H1 (cell line): ENCODE measurements around the gene AFF1. TPM values are rescaled to one million over a fixed set of nuclear protein-coding genes. Genes with fewer than 3 reads are reported as not detected.

Source experiments
- CTCF ChIA-PET: fragments of 300-600 bp; sonication (Branson Sonifier 250); formaldehyde crosslinking; loops from one replicate; lab custom pipeline; 2021; ENCODE audit not compliant: partially characterized antibody; lab: Charles Lee
- POLR2A ChIA-PET: fragments of 300-600 bp; sonication (Branson Sonifier 250); formaldehyde crosslinking; loops from one replicate; lab custom pipeline; 2021; ENCODE audit warnings: inconsistent platforms; ENCODE audit not compliant: partially characterized antibody; lab: Charles Lee
- DNase-seq, 2 experiments: peaks; one replicate each; pipeline versions ENCODE4 v3.0.0 to v3.0.0-alpha.2; 2010 to 2022; ENCODE audit warnings: low spot score in 2 of 2, low read depth in 1 of 2, mixed read lengths in 1 of 2
- FAIRE-seq: peaks from 2 replicates; lab custom pipeline; 2011; peaks lifted over from hg19 to GRCh38; lab: Jason Lieb, UNC
- H2AFZ ChIP-seq: 2 replicates; pipeline ENCODE4 v1.8.1; 2012; ENCODE audit warnings: low read length, inconsistent platforms
- H2AK5ac ChIP-seq: 2 replicates; pipeline ENCODE4 v1.6.1; 2013; ENCODE audit warnings: low read depth, low read length
- H2BK120ac ChIP-seq: replicated peaks from 2 replicates; pipeline ENCODE3; 2013; ENCODE audit warnings: low read depth, low read length, inconsistent platforms
- H2BK12ac ChIP-seq: 2 replicates; pipeline ENCODE4 v1.6.1; 2013; ENCODE audit warnings: low read depth, low read length
- H2BK15ac ChIP-seq: 2 replicates; pipeline ENCODE4 v1.6.1; 2013; ENCODE audit warnings: low read length
- H2BK20ac ChIP-seq: 2 replicates; pipeline ENCODE4 v1.6.1; 2013; ENCODE audit warnings: low read length
- H2BK5ac ChIP-seq: 2 replicates; pipeline ENCODE4 v1.6.1; 2013; ENCODE audit warnings: low read depth, low read length
- H3K14ac ChIP-seq: 2 replicates; pipeline ENCODE4 v1.6.1; 2013; ENCODE audit warnings: inconsistent platforms; ENCODE audit not compliant: insufficient read length
- H3K18ac ChIP-seq: 2 replicates; pipeline ENCODE4 v1.6.1; 2013; ENCODE audit warnings: low read length; ENCODE audit errors: extremely low read depth
- H3K23ac ChIP-seq: 2 replicates; pipeline ENCODE4 v1.6.1; 2013; ENCODE audit warnings: inconsistent platforms; ENCODE audit not compliant: insufficient read length
- H3K23me2 ChIP-seq: 2 replicates; pipeline ENCODE4 v1.6.1; 2013; ENCODE audit warnings: low read depth, low read length
- H3K27ac ChIP-seq: 2 replicates; pipeline ENCODE4 v1.6.1; 2011; ENCODE audit warnings: low read depth, low read length, inconsistent platforms
- H3K27me3 ChIP-seq, 4 experiments: replicated peaks in 1 of 4; 1 replicate in 1 of 4; 2 replicates in 3 of 4; pipeline versions ENCODE4 v1.6.1 to v1.8.1; 2011 to 2013; ENCODE audit warnings: low read length in 3 of 4, mild to moderate bottlenecking in 3 of 4, inconsistent platforms in 2 of 4, mixed read lengths in 2 of 4, moderate library complexity in 1 of 4; ENCODE audit not compliant: control insufficient read depth in 3 of 4, insufficient read depth in 3 of 4; ENCODE audit errors: extremely low read depth in 1 of 4
- H3K36me3 ChIP-seq, 4 experiments: 2 replicates each; pipeline versions ENCODE4 v1.6.1 to v1.8.1; 2011 to 2013; ENCODE audit warnings: mild to moderate bottlenecking in 4 of 4, low read length in 3 of 4, moderate library complexity in 2 of 4, control low read depth in 1 of 4, inconsistent platforms in 1 of 4; ENCODE audit not compliant: insufficient read depth in 4 of 4, control insufficient read depth in 2 of 4
- H3K4ac ChIP-seq: replicated peaks from 2 replicates; pipeline ENCODE3; 2013; ENCODE audit warnings: low read length, low read depth, mixed read lengths, inconsistent platforms; ENCODE audit not compliant: insufficient read length
- H3K4me1 ChIP-seq, 4 experiments: replicated peaks in 1 of 4; 1 replicate in 1 of 4; 2 replicates in 3 of 4; pipeline versions ENCODE4 v1.6.1 to v1.8.1; 2011 to 2013; ENCODE audit warnings: low read length in 3 of 4, inconsistent platforms in 2 of 4, mixed read lengths in 1 of 4; ENCODE audit not compliant: insufficient read depth in 4 of 4, control insufficient read depth in 3 of 4
- H3K4me2 ChIP-seq, 2 experiments: 2 replicates each; pipeline versions ENCODE4 v1.6.1 to v1.8.1; 2011 to 2013; ENCODE audit warnings: low read depth in 2 of 2, low read length in 2 of 2, control low read depth in 1 of 2, inconsistent platforms in 1 of 2, mild to moderate bottlenecking in 1 of 2; ENCODE audit not compliant: insufficient read depth in 1 of 2
- H3K4me3 ChIP-seq, 4 experiments: fragments of 200-600, 300-600 bp in 1 of 4; sonication (generic), shearing (Covaris generic), sonication (Bioruptor Twin) in 1 of 4; 2 replicates each; pipeline versions ENCODE4 v1.5.1 to v1.8.1; 2011 to 2016; ENCODE audit warnings: low read length in 4 of 4, low read depth in 3 of 4, control low read depth in 2 of 4, inconsistent platforms in 2 of 4, mild to moderate bottlenecking in 2 of 4, mixed read lengths in 1 of 4, moderate library complexity in 1 of 4; ENCODE audit not compliant: insufficient read depth in 2 of 4; ENCODE audit errors: extremely low read depth in 1 of 4
- H3K56ac ChIP-seq: replicated peaks from 2 replicates; pipeline ENCODE3; 2013; ENCODE audit warnings: low read depth, mild to moderate bottlenecking, mixed read lengths, low read length, inconsistent platforms; ENCODE audit not compliant: insufficient read length
- H3K79me1 ChIP-seq: 2 replicates; pipeline ENCODE4 v1.6.1; 2013; ENCODE audit warnings: low read depth, low read length, control low read depth
- H3K79me2 ChIP-seq, 2 experiments: 2 replicates each; pipeline versions ENCODE4 v1.6.1 to v1.8.1; 2012 to 2013; ENCODE audit warnings: low read length in 2 of 2, mild to moderate bottlenecking in 2 of 2, inconsistent platforms in 1 of 2; ENCODE audit not compliant: insufficient read depth in 2 of 2, control insufficient read depth in 1 of 2
- H3K9ac ChIP-seq, 4 experiments: replicated peaks in 1 of 4; 1 replicate in 1 of 4; 2 replicates in 3 of 4; pipeline versions ENCODE4 v1.6.1 to v1.8.1; 2011 to 2013; ENCODE audit warnings: low read depth in 3 of 4, low read length in 3 of 4, control low read depth in 2 of 4, mild to moderate bottlenecking in 2 of 4, moderate library complexity in 2 of 4, inconsistent platforms in 1 of 4; ENCODE audit errors: extremely low read depth in 1 of 4
- H3K9me3 ChIP-seq, 2 experiments: 2 replicates each; pipeline versions ENCODE4 v1.6.1 to v1.8.1; 2012 to 2013; ENCODE audit warnings: mild to moderate bottlenecking in 2 of 2, moderate library complexity in 2 of 2, control low read depth in 1 of 2, inconsistent platforms in 1 of 2, low read depth in 1 of 2, low read length in 1 of 2, mixed read lengths in 1 of 2; ENCODE audit not compliant: insufficient read depth in 2 of 2
- H4K20me1 ChIP-seq, 2 experiments: replicated peaks in 1 of 2; 2 replicates each; pipeline versions ENCODE3 to v1.8.1; 2011 to 2013; ENCODE audit warnings: inconsistent platforms in 2 of 2, low read length in 2 of 2, mild to moderate bottlenecking in 1 of 2; ENCODE audit not compliant: insufficient read depth in 2 of 2, control insufficient read depth in 1 of 2
- H4K5ac ChIP-seq: 2 replicates; pipeline ENCODE4 v1.6.1; 2013; ENCODE audit warnings: low read length, low read depth, mixed read lengths, inconsistent platforms; ENCODE audit not compliant: insufficient read length
- H4K8ac ChIP-seq: 2 replicates; pipeline ENCODE4 v1.8.0; 2013; ENCODE audit warnings: mild to moderate bottlenecking, moderate library complexity, low read length, inconsistent platforms; ENCODE audit not compliant: insufficient read depth; ENCODE audit errors: extremely low read depth
- H4K91ac ChIP-seq: replicated peaks from 2 replicates; pipeline ENCODE3; 2013; ENCODE audit warnings: low read length, mixed read lengths, inconsistent platforms; ENCODE audit not compliant: insufficient read length
- CHD1 ChIP-seq: IDR thresholded peaks from 2 replicates; pipeline ENCODE4 v1.6.1; 2012; ENCODE audit warnings: low read depth, low read length, improper control_type of control experiment
- CTBP2 ChIP-seq: IDR thresholded peaks from 2 replicates; pipeline ENCODE4 v1.7.0; 2011; ENCODE audit warnings: borderline replicate concordance, mild to moderate bottlenecking, moderate library complexity, mixed read lengths, low read length; ENCODE audit not compliant: insufficient read depth, insufficient read length
- FOSL1 ChIP-seq: IDR thresholded peaks from 2 replicates; pipeline ENCODE4 v1.6.1; 2011; ENCODE audit warnings: mild to moderate bottlenecking, low read depth, low read length, moderate library complexity; ENCODE audit not compliant: insufficient read depth
- SP4 ChIP-seq: IDR thresholded peaks from 2 replicates; pipeline ENCODE4 v1.6.1; 2012; ENCODE audit warnings: low read length, inconsistent platforms
- WGBS, 2 experiments: shearing (Covaris generic) in 1 of 2; methylation state at CpG; one replicate each; pipeline versions ENCODE4 v1.1.6 to v1.1.7; 2013 to 2015; ENCODE audit warnings: low lambda C conversion rate in 2 of 2, mixed read lengths in 2 of 2, inconsistent platforms in 1 of 2, low coverage in 1 of 2, missing lambda C conversion rate in 1 of 2; ENCODE audit not compliant: insufficient replicate concordance in 2 of 2, insufficient coverage in 1 of 2, insufficient read length in 1 of 2; ENCODE audit errors: extremely low coverage in 1 of 2, missing lambda C conversion rate in 1 of 2; 5-methylcytosine and 5-hydroxymethylcytosine counted together
- polyA plus RNA-seq, 7 experiments: library from polyadenylated mRNA; depleted of rRNA in 3 of 7; stranded (reverse) in 5 of 7; unstranded in 2 of 7; fragments of >200 nt in 5 of 7; fragments of 200-250 nt in 2 of 7; gene quantifications; 1 replicate in 5 of 7; 2 replicates in 1 of 7; 4 replicates in 1 of 7; pipeline versions ENCODE4 v1.2.1 to v1.2.3, GENCODE V29; 2011 to 2013; ENCODE audit warnings: missing spikeins in 2 of 7, mixed read lengths in 2 of 7
- total RNA-seq: library from RNA; stranded (reverse); fragmentation: NEBNext Ultra II Directional; extraction: Animal tissue kit (Norgen Biotek cat#: 25700); gene quantifications from 2 replicates; pipeline ENCODE4 v1.2.1, GENCODE V29; 2021

The AFF1 gene
- total and polyA plus RNA-seq, 2 of the 8 experiments (the other 6 are each of a cell fraction or from before 2014, with no cell fraction given), result 14.8 to 85.5 TPM

DNA sequence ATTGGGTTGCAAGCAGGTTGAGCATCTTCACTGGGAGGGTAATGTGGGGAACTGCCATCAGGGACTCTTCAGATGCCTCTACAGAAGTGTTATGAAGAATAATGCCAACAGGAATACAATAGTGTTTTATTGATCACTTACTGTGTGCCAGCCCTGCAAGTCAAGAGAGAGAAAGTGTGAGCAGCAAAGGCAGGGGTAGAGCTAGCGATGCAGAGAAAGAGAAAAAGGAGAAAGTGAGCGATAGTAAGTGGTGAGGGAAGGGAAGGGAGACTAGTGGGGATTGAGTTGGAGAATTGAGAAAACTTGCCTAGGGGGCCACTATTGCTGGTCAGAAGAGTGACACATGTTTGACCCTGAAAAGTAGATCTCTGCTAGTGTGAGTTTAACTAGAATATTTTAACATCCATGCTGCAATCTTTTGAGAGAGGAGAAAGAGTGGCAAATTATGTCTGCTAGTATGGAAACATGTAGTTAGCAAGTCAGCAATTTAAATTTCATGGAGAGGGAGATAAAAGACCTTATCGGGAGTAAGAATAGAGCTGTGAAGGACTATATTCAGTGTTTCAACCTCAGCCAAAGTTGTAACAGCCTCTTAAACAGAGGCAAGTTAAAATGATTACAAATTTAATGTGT lies 12.2 kb downstream of the AFF1 start:
- Histone ChIP-seq H3K14ac (no peak overlapping the region), H2BK20ac (peak overlapping the region; percentile 28), H4K91ac (peak overlapping the region; percentile 37), H3K23ac (no peak overlapping the region), H3K79me2 (peaks cover 8 to 59% of the 10 kb centered on the region in 2 experiments), H4K8ac (no peak overlapping the region), H3K18ac (0 out of 2 replicates have a peak overlapping the region, but pooled peaks have one; percentile 3), H2BK5ac (peak overlapping the region; percentile 85; the same call in 1 of the 2 replicates), H3K4me2 (peak overlapping the region; percentile 12 to 50), H2AFZ (no peak overlapping the region), H3K4me3 (peak overlapping the region in 1 of 4 experiments; percentile 43; a peak in 2 of 8 replicates), H2BK15ac (no peak overlapping the region), H3K4me1 (peaks cover 2 to 40% (median 25%) of the 10 kb centered on the region in 4 experiments), H3K4ac (no peak overlapping the region), H3K27ac (peak overlapping the region; percentile 32; the same call in 1 of the 2 replicates), H3K9me3 (no peaks in the 10 kb centered on the region), H3K27me3 (no peaks in the 10 kb centered on the region), H2BK12ac (peak overlapping the region; percentile 91), H3K56ac (no peak overlapping the region), H3K79me1 (peaks cover 6% of the 10 kb centered on the region; the same call in 1 of the 2 replicates), H2AK5ac (peak overlapping the region; percentile 92), H3K23me2 (no peaks in the 10 kb centered on the region), H4K20me1 (peaks cover 0 to 2% of the 10 kb centered on the region in 2 experiments), H2BK120ac (peak overlapping the region; percentile 67), H3K9ac (peak overlapping the region in 1 of 4 experiments; percentile 13; a peak in 1 of 7 replicates), H3K36me3 (peaks cover 0 to 9% (median 0%) of the 10 kb centered on the region in 4 experiments; a peak in 1 of 8 replicates), H4K5ac (peak overlapping the region; percentile 7)
- 50 to 100% methylated on average over 2 to 3 of the region's 3 CpGs for WGBS, 2 experiments
- no peak for DNase-seq
- no peak for FAIRE-seq
- TF ChIP-seq SP4 (no peak), CHD1 (no peak), FOSL1 (no peak), CTBP2 (no peak)
- POLR2A ChIA-PET, result interaction anchor here (1.3 to 19.7 kb wide), 4 partner anchors 5 to 60 kb away, joined by 4 to 319 read pairs (median 162); partner anchors contain the start of gene AFF1
- CTCF ChIA-PET, result interaction anchor here (1.6 kb wide), 1 partner anchor 14 kb away, joined by 5 read pairs; no protein-coding TSS in a partner anchor
